ENCODE results near the gene NOTCH1.

The NOTCH1 gene

DNA sequence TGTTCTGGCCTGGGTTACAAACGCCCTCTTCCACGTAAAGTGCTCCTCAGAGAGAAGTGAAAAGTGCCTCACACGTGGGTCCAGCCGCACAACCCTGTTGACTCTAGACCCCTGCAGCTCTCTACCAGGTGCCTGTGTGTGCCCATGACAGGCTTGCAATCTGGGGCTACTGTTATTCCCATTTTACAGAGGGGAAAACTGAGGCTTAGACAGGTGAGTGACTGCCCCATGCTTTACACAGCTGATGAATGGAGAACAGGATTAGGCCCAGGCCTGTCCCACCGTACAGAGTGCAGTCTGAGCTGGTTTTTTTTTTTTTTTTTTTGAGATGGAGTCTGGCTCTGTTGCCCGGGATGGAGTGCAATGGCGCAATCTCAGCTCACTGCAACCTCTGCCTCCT, 100.0 kb downstream of the NOTCH1 start:
- no peak for ATAC-seq (ENCODE audit: insufficient read depth, low read depth)
- Histone ChIP-seq H3K79me2 (ENCODE audit: insufficient read depth, low read length) (no peaks in the 10 kb centered on the region), H3K9ac (ENCODE audit: low read depth, low read length) (no peak overlapping the region), H2AFZ (ENCODE audit: low read depth, low read length) (no peak overlapping the region), H3K27me3 (ENCODE audit: insufficient read depth, low read length, poor library complexity) (no peaks in the 10 kb centered on the region), H3K27ac (ENCODE audit: low read length) (no peak overlapping the region), H3K36me3 (ENCODE audit: insufficient read depth, low read length) (peaks cover 92% of the 10 kb centered on the region), H3K4me1 (ENCODE audit: insufficient read depth, low read length) (no peaks in the 10 kb centered on the region), H4K20me1 (ENCODE audit: insufficient read depth, low read length) (peaks cover 15% of the 10 kb centered on the region), H3K4me3 (ENCODE audit: low read depth in 1 of 2, low read length in 2 of 2) (no peak overlapping the region), H3K4me2 (ENCODE audit: insufficient read depth, low read length) (no peak overlapping the region), H3K9me3 (ENCODE audit: insufficient read depth, low read length, severe bottlenecking) (no peaks in the 10 kb centered on the region)
- no peak for TF ChIP-seq EZH2 (IDR thresholded peaks at IDR 0.05; ENCODE audit: borderline replicate concordance, low read depth, low read length, severe bottlenecking)
- TF ChIP-seq, protein P1, sequence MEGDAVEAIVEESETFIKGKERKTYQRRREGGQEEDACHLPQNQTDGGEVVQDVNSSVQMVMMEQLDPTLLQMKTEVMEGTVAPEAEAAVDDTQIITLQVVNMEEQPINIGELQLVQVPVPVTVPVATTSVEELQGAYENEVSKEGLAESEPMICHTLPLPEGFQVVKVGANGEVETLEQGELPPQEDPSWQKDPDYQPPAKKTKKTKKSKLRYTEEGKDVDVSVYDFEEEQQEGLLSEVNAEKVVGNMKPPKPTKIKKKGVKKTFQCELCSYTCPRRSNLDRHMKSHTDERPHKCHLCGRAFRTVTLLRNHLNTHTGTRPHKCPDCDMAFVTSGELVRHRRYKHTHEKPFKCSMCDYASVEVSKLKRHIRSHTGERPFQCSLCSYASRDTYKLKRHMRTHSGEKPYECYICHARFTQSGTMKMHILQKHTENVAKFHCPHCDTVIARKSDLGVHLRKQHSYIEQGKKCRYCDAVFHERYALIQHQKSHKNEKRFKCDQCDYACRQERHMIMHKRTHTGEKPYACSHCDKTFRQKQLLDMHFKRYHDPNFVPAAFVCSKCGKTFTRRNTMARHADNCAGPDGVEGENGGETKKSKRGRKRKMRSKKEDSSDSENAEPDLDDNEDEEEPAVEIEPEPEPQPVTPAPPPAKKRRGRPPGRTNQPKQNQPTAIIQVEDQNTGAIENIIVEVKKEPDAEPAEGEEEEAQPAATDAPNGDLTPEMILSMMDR (IDR thresholded peaks at IDR 0.05; ENCODE audit: borderline replicate concordance, extremely low read depth, low read length, poor library complexity, severe bottlenecking), result no peak
- DNase-seq, result no peak

Data from DND-41 (cell line).